Measurements from ENCODE around the gene RNF6.
A peak's percentile ranks its signal among the peaks of the same experiment; 100 is the strongest.
"Not testable (repeated sequence)": the region's sequence is repeated elsewhere in the genome, so short reads cannot be mapped to it uniquely, and the experiment has no call there.

RNF6 gene

GRCh38 chr13:26221721-26222519, at the start of gene RNF6:
Gene RNF6, minus strand, starts transcription at chr13:26222314. Its CDS starts 2,665 bp downstream, at chr13:26219649.
- DNase-seq = peak; percentile 98

GRCh38 chr13:26270707-26271106, 48.6 kb upstream of the RNF6 start:
- no peak for DNase-seq

GRCh38 chr13:26266311-26266710, 44.2 kb upstream of the RNF6 start:
- no peak for DNase-seq

DNA sequence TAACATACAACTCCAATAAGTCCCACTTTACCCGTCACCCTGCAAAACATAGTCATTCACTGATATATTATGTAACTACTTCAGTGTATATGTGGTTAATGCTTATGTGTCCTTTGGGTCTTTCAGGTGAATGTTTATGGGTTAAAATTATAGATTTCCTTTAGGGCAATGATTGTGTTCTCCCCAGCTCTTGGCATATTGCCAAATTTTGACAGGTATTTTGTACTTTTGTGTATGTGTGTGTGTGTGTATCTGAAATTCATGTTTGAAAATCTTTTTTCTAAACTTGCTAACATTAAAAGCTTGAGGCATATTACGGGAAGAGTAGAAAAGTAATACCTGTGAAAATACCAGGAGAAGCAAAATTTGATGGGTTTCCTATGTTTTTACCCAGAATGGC, 40.0 kb upstream of the RNF6 start:
- no peak for DNase-seq

DNA sequence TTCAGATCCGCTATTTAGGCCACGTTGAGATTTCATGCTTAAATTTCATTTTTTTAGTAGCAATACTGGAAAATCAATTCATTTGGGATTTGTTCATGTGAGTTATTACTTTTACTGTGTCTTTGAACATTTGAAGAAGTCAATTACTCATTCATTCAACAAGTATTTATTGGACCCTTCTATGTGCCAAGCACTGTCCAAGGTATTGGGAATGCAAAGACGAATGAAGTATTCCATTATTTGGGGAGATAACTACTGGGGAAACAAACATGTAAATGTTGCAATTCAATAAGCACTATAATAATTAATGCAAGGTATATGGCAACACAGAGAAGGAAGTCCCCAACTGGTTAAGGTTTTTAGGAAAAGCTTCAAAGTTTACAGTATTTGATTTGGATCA, 37.5 kb upstream of the RNF6 start:
- no peak for DNase-seq

GRCh38 chr13:26257049-26257448, 34.9 kb upstream of the RNF6 start:
- DNase-seq = no peak

- peak; percentile 65 for DNase-seq
Measured at GRCh38 chr13:26255691-26256277, 33.7 kb upstream of the RNF6 start.

GRCh38 chr13:26255115-26255514, 33.0 kb upstream of the RNF6 start:
- no peak for DNase-seq

DNA sequence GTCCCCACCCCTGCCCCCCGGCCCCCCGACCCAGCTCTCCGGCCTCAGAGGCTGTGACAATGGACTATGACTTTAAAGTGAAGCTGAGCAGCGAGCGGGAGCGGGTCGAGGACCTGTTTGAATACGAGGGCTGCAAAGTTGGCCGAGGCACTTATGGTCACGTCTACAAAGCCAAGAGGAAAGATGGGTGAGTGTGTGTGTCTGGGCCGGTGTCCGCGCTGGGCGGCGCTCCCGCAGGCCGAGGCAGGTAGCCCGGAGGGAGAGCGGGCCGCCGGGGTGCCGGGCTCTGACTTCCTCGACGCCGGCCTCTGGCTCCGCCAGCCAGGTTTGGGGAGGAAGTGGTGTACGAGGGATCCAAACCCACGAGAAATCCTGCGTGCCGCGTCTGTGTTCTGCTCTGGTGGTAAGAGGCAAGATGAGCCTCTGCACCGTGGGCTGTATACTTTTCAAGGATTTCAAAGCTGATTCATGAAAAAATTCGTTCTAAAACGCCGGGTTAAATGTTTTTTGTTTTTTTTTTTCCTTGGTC, 32.5 kb upstream of the RNF6 start:
- no peak for DNase-seq

DNA sequence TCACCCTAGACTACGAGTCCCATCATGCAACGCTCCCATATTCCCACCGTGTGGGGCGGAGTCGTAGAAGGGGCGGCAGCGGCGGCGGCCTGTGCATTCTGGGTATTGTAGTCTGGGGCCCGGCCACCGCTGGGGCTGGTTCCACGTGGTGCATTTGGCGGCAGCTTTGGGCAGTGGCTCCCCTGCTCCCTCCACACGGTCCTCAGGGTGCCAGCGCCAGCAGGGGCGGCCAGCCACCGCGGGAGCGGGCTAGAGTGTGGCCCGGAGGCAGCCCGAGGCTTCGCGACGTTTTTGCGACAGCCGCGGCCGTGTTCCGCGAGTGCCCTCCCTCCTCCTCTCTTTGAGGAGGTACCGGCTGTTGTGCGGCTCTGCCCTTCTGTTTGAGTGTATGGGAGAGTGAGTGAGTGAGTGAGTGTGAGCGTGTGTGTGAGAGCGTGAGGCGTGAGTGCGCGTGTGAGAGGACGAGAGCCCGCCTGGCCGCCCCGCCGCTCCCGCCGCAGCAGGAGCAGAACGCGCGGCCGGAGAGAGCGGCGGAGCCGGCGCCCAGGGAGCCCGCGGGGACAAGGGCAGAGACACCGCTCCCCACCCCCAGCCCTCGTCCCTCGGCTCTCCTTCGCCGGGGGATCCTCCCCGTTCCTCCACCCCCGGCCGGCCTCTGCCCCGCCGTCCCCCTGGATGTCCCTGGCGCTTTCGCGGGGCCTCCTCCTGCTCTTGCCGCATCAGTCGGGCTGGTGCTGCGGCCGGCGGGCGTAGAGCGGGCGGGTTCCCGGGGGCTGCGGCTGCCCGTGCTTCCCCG, 31.9 kb upstream of the RNF6 start, which contains the start of gene CDK8:
Gene CDK8 (plus strand): TSS at position 343 of the 796 bp plus-strand sequence. CDS start 513 bp downstream, outside the sequence.
- DNase-seq = peak; percentile 99

- no peak for DNase-seq
Measured at GRCh38 chr13:26253262-26253786, 31.2 kb upstream of the RNF6 start.

DNA sequence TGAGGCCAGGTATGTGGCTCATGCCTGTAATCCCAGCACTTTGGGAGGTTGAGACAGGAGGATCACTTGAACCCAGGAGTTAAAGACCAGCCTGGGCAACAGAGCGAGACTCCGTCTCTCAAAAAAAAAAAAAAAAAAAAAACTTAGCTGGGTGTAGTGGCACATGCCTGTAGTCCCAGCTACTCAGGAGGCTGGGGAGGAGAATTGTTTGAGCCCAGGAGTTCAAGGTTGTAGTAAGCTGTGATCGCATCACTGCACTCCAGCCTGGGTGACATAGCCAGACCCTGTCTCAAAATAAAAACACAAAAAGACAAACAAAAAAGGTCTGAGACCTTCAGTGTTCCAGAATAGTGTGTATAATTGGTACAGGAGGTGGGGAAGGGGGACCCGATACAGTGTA, 29.9 kb upstream of the RNF6 start:
- not testable (repeated sequence) for DNase-seq

DNA sequence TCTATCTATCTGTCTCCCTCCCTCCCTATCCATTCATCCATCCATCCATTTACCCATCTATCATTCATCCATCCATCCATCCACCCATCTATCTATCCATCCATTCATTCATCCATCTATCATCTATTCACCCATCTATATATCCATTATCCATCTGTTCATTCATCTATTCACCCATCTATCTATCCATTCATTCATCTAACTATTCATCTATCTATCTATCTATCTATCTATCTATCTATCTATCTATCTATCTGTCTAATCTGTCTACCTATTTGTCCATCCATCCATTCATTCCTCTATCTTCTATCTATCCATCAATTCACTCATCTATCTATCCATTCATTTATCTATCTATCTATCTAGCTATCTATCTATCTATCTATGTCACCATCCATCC, 27.4 kb upstream of the RNF6 start:
- DNase-seq = no peak

DNA sequence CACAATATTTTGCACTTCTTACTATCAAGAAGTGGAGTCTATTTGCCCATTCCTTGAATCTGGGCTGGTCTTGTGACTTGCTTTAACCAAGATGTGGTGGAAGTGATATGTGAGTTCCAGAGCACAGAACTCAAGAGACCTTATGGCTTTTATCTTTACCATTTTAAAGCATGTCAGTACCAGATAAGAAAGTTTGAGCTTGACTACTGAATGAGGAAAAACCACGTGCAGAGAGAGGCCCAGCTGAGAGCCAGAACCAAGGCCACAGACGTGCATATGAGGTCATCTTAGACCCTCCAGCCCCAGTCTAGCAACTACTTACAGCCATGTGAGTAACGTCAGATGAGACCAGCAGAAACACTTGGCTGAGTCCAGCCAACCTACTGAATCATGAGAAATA, 25.5 kb upstream of the RNF6 start:
- DNase-seq = no peak

DNA sequence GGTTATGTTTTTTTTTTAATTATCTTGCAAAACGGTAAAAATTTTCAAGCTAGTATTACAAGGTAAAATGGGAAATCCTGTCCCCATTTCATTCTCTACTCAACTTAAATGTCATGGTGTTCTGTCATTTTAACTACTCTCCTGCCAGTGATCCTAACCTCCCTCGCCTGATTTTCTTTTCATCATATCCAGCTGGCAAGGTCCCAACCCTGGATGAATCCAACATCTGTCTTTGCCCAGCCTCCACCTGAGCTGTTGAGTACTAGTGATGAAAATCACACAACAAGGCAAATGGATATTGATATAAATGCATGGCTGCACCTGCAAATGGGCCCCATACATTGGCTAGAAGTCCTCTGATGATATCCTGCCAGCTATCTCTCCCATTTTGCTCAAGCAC, 24.9 kb upstream of the RNF6 start:
- DNase-seq = no peak

- DNase-seq = no peak
Measured at GRCh38 chr13:26246154-26246553, 24.0 kb upstream of the RNF6 start.

- DNase-seq = no peak
Measured at GRCh38 chr13:26236296-26236695, 14.2 kb upstream of the RNF6 start.

DNA sequence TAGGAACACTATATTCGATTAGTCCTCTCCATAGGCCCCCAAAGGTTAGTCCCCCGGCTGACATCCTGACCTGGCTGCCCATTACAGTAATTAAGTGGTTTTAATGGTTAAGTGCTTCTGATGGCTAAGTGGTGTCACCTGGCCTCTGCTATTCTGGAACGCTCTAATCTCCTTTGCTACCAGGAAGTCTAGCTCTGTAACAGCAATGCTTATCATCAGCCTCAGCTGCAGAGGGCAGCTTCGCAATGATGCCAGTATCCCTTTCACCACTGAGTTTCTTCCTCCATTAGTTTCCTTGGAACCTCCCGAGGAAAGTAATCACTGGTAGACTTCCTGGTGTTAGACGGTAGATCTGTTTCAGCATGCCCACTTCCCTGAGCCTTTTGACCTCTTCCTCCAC, 8.6 kb upstream of the RNF6 start:
- DNase-seq = no peak

- DNase-seq = no peak
Measured at GRCh38 chr13:26229080-26229615, 7.0 kb upstream of the RNF6 start.

DNA sequence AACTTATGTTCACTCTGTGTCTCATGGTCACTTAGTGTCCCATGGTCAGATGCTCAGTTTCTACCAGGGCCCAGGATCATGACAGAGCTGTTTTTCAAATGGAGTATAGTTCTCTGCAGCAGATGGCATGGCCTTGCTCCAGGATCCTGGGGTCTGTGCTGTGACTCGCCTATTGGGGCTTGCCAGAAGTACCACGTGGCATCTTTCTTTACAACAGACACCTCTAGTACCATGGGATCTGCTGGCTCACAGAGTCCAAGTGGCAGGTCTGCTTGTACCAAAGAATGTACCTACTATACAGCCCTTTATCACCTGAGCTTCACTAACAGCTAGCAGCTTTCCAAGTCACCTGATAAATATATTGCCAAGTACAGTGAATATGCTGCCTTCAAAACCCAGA, 6.0 kb upstream of the RNF6 start:
- DNase-seq = no peak

DNA sequence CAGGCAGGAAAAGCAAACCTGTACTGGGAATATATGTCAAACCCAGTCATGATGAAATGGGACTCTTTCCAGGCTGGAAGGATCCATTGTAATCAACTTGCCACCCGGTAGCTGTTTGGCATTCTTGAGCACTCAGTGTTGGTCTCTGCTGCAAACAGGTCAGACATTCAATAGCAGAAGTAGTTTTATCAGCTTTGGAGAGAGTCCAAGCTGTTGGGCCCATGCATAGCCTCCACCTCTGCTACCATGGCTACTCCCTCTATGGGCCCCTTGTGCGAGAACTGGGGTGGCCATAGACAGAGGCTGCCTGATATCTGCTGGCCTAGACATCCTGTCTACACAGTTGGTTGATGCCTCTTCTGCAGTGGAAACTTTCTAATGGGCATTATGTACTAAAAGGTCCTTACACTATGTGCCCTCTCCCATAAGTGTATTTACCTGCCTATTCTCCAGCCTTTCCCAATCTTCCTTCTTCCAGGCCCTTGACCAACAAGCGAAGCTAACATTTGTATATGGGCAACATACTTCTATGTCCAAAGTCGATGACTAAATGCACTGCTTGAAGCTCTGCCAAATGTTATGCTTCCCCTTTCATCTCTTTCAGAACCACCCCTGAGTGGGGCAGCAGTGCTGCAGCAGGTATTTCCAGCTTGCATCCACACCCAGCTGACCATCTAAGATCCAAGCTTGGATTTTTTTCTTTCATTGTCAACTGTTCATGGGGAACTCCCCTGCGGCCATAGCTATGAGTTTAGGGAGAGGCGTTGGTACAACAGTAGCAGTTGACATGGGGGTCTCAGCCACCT, 5.3 kb upstream of the RNF6 start:
- no peak for DNase-seq

Measured in NCI-H524 treated with DMSO at 0.1 percent for 48 hours (cell line).